Neural crest cell (in vitro differentiated cells): ENCODE results near the gene CADM1. TPM values are rescaled to one million over a fixed set of nuclear protein-coding genes. Genes with fewer than 3 reads are reported as not detected.

Source experiments
- DNase-seq: peaks from one replicate; pipeline ENCODE4 v3.0.0; 2021; ENCODE audit warnings: low read depth, mixed read lengths, low spot score
- H3K27ac Mint-ChIP-seq: one replicate; pipeline ENCODE4 v1.8.0; 2021; ENCODE audit warnings: mild to moderate bottlenecking, mixed read lengths; ENCODE audit not compliant: unreplicated experiment
- H3K27me3 Mint-ChIP-seq: 2 replicates; pipeline ENCODE4 v1.8.0; 2021; ENCODE audit warnings: low read depth, mild to moderate bottlenecking, mixed read lengths
- H3K36me3 Mint-ChIP-seq: 2 replicates; pipeline ENCODE4 v1.8.0; 2021; ENCODE audit warnings: low read depth, mild to moderate bottlenecking, mixed read lengths
- H3K4me1 Mint-ChIP-seq: 2 replicates; pipeline ENCODE4 v1.8.0; 2021; ENCODE audit warnings: mixed read lengths
- H3K4me3 Mint-ChIP-seq: one replicate; pipeline ENCODE4 v1.8.0; 2021; ENCODE audit warnings: mild to moderate bottlenecking, mixed read lengths
- H3K9me3 Mint-ChIP-seq: 2 replicates; pipeline ENCODE4 v1.8.0; 2021; ENCODE audit warnings: mixed read lengths
- CTCF ChIP-seq: fragments of 200-600 bp; sonication (generic); conservative IDR thresholded peaks from 2 replicates; pipeline ENCODE4 v1.5.0; 2021; ENCODE audit warnings: antibody characterized with exemption, mild to moderate bottlenecking
- total RNA-seq: library from RNA; stranded (reverse); gene quantifications from 2 replicates; pipeline ENCODE4 v1.2.1, GENCODE V29; 2021

CADM1 gene
- total RNA-seq, 1 donor from 2014 or later, result 112 TPM

- H3K36me3 Mint-ChIP-seq, result peaks cover 3% of the 10 kb centered on the region
- no peaks in the 10 kb centered on the region for H3K9me3 Mint-ChIP-seq
- DNase-seq, result no peak
- no peaks in the 10 kb centered on the region for H3K27me3 Mint-ChIP-seq
- H3K4me1 Mint-ChIP-seq, result peaks cover 29% of the 10 kb centered on the region
- no peak overlapping the region for H3K4me3 Mint-ChIP-seq
- TF ChIP-seq CTCF, result no peak
- H3K27ac Mint-ChIP-seq, result no peak overlapping the region
These were observed 49.7 kb downstream of the CADM1 start for GRCh38 chr11:115454525-115454924.

- no peaks in the 10 kb centered on the region for H3K9me3 Mint-ChIP-seq
- no peaks in the 10 kb centered on the region for H3K27me3 Mint-ChIP-seq
- H3K4me3 Mint-ChIP-seq, result no peak overlapping the region
- H3K4me1 Mint-ChIP-seq, result peaks cover 22% of the 10 kb centered on the region
- H3K36me3 Mint-ChIP-seq, result peaks cover 3% of the 10 kb centered on the region
- H3K27ac Mint-ChIP-seq, result no peak overlapping the region
- no peak for DNase-seq
- no peak for TF ChIP-seq CTCF
These were observed 50.3 kb downstream of the CADM1 start for GRCh38 chr11:115453693-115454490.

GRCh38 chr11:115452241-115452640 is 52.0 kb downstream of the CADM1 start:
- Mint-ChIP-seq H3K27ac (no peak overlapping the region), H3K36me3 (peaks cover 9% of the 10 kb centered on the region), H3K4me3 (no peak overlapping the region), H3K9me3 (no peaks in the 10 kb centered on the region), H3K27me3 (no peaks in the 10 kb centered on the region), H3K4me1 (peaks cover 17% of the 10 kb centered on the region)
- no peak for DNase-seq
- no peak for TF ChIP-seq CTCF

GRCh38 chr11:115450519-115450918 is 53.7 kb downstream of the CADM1 start:
- Mint-ChIP-seq H3K36me3 (peaks cover 18% of the 10 kb centered on the region), H3K4me1 (peaks cover 11% of the 10 kb centered on the region)
- no peak for TF ChIP-seq CTCF

GRCh38 chr11:115447273-115447864 is 56.8 kb downstream of the CADM1 start:
- H3K27ac Mint-ChIP-seq, result no peak overlapping the region
- H3K9me3 Mint-ChIP-seq, result peaks cover 3% of the 10 kb centered on the region
- peaks cover 7% of the 10 kb centered on the region for H3K4me1 Mint-ChIP-seq
- no peak overlapping the region for H3K4me3 Mint-ChIP-seq
- peaks cover 30% of the 10 kb centered on the region for H3K36me3 Mint-ChIP-seq
- no peak for DNase-seq
- H3K27me3 Mint-ChIP-seq, result no peaks in the 10 kb centered on the region
- no peak for TF ChIP-seq CTCF

More at GRCh38 chr11:115450519-115450918, 53.7 kb downstream of the CADM1 start:
- no peaks in the 10 kb centered on the region for H3K27me3 Mint-ChIP-seq
- peaks cover 3% of the 10 kb centered on the region for H3K9me3 Mint-ChIP-seq
- H3K4me3 Mint-ChIP-seq, result no peak overlapping the region
- no peak for DNase-seq
- H3K27ac Mint-ChIP-seq, result no peak overlapping the region
